Smooth muscle cell (in vitro differentiated cells): ENCODE measurements around the gene FCGBP. TPM values are rescaled to one million over a fixed set of nuclear protein-coding genes. Genes with fewer than 3 reads are reported as not detected.

ENCODE experiments used
- DNase-seq: peaks from one replicate; lab custom pipeline; 2025; ENCODE audit not compliant: unreplicated experiment; lab: John Stamatoyannopoulos, UW
- H2AFZ ChIP-seq: fragments of 200-600 bp; sonication (generic); 2 replicates; pipeline ENCODE4 v1.6.0; 2016; ENCODE audit warnings: antibody characterized with exemption, low read depth, mild to moderate bottlenecking
- H3F3A ChIP-seq: fragments of 200-600 bp; sonication (generic); 2 replicates; pipeline ENCODE4 v1.6.0; 2017; ENCODE audit warnings: antibody characterized with exemption, low read depth
- H3K27ac ChIP-seq: fragments of 200-600 bp; sonication (generic); 2 replicates; pipeline ENCODE4 v1.5.1; 2016; ENCODE audit warnings: low read depth, mild to moderate bottlenecking
- H3K27me3 ChIP-seq: fragments of 200-600 bp; sonication (generic); 2 replicates; pipeline ENCODE4 v1.6.1; 2016; ENCODE audit warnings: low read depth, mild to moderate bottlenecking
- H3K36me3 ChIP-seq: fragments of 200-600 bp; sonication (generic); 2 replicates; pipeline ENCODE4 v1.5.1; 2016; ENCODE audit warnings: low read depth
- H3K4me1 ChIP-seq: fragments of 200-600 bp; sonication (generic); 2 replicates; pipeline ENCODE4 v1.5.1; 2016; ENCODE audit warnings: low read depth
- H3K4me2 ChIP-seq: fragments of 200-600 bp; sonication (generic); 2 replicates; pipeline ENCODE4 v1.6.0; 2016; ENCODE audit warnings: mild to moderate bottlenecking
- H3K4me3 ChIP-seq: fragments of 200-600 bp; sonication (generic); 2 replicates; pipeline ENCODE4 v1.5.1; 2016; ENCODE audit warnings: mild to moderate bottlenecking
- H3K79me2 ChIP-seq: fragments of 200-600 bp; sonication (generic); 2 replicates; pipeline ENCODE4 v1.6.0; 2016; ENCODE audit warnings: low read depth, mild to moderate bottlenecking
- H3K9ac ChIP-seq: fragments of 200-600 bp; sonication (generic); 2 replicates; pipeline ENCODE4 v1.6.0; 2016; ENCODE audit warnings: low read depth
- H3K9me3 ChIP-seq: fragments of 200-600 bp; sonication (generic); replicated peaks from 2 replicates; pipeline ENCODE4 v1.5.1; 2016; ENCODE audit warnings: low read depth
- H4K20me1 ChIP-seq: fragments of 200-600 bp; sonication (generic); 2 replicates; pipeline ENCODE4 v1.6.0; 2016; ENCODE audit warnings: low read depth
- CTCF ChIP-seq: fragments of 200-600 bp; sonication (generic); IDR thresholded peaks from 2 replicates; pipeline ENCODE4 v1.5.1; 2017; ENCODE audit warnings: borderline replicate concordance, mild to moderate bottlenecking, antibody characterized with exemption; ENCODE audit not compliant: insufficient read depth, poor library complexity, severe bottlenecking
- WGBS: methylation state at CpG from one replicate; pipeline ENCODE4 v1.1.7; 2016; ENCODE audit warnings: low lambda C conversion rate; 5-methylcytosine and 5-hydroxymethylcytosine counted together
- polyA plus RNA-seq: library from polyadenylated mRNA; unstranded; fragments of >200 nt; fragmentation: Nextera tagmentation; extraction: Ambion mirVana; gene quantifications from 2 replicates; pipeline ENCODE4 v1.2.1, GENCODE V29; 2016
- total RNA-seq: library from RNA; depleted of rRNA; stranded (reverse); fragments of >200 nt; gene quantifications from 2 replicates; pipeline ENCODE4 v1.2.3, GENCODE V29; 2014

The FCGBP gene
- total and polyA plus RNA-seq, 2 experiments from 2014 or later: 0.15 to 0.18 TPM

- Histone ChIP-seq H4K20me1 (no peaks in the 10 kb centered on the region), H3K79me2 (no peaks in the 10 kb centered on the region), H3K4me1 (no peaks in the 10 kb centered on the region), H3K9me3 (no peaks in the 10 kb centered on the region), H3K4me3 (no peak overlapping the region), H3K36me3 (no peaks in the 10 kb centered on the region), H3F3A (no peaks in the 10 kb centered on the region), H3K27me3 (no peaks in the 10 kb centered on the region), H3K27ac (no peak overlapping the region), H3K9ac (no peak overlapping the region), H3K4me2 (no peak overlapping the region), H2AFZ (no peak overlapping the region)
- no peak for DNase-seq
- 75% methylated on average over 5 of the region's 5 CpGs for WGBS
- no peak for TF ChIP-seq CTCF
Measured at GRCh38 chr19:39916851-39917396, 17.5 kb downstream of the FCGBP start.

GRCh38 chr19:39916236-39916635 lies 18.2 kb downstream of the FCGBP start:
- H3K79me2 ChIP-seq: no peaks in the 10 kb centered on the region
- no peaks in the 10 kb centered on the region for H3K9me3 ChIP-seq
- no peak for DNase-seq
- H2AFZ ChIP-seq: no peak overlapping the region
- no peaks in the 10 kb centered on the region for H3K36me3 ChIP-seq
- WGBS: 83% methylated on average over 5 of the region's 5 CpGs
- no peaks in the 10 kb centered on the region for H4K20me1 ChIP-seq
- H3K27ac ChIP-seq: no peak overlapping the region
- no peaks in the 10 kb centered on the region for H3F3A ChIP-seq
- no peak overlapping the region for H3K9ac ChIP-seq
- H3K4me2 ChIP-seq: no peak overlapping the region
- no peaks in the 10 kb centered on the region for H3K4me1 ChIP-seq
- TF ChIP-seq CTCF: no peak
- no peaks in the 10 kb centered on the region for H3K27me3 ChIP-seq
- H3K4me3 ChIP-seq: no peak overlapping the region

GRCh38 chr19:39915848-39916215 lies 18.6 kb downstream of the FCGBP start:
- Histone ChIP-seq H3K4me1 (no peaks in the 10 kb centered on the region), H3K9ac (no peak overlapping the region), H3F3A (no peaks in the 10 kb centered on the region), H3K4me3 (no peak overlapping the region), H3K27me3 (no peaks in the 10 kb centered on the region), H4K20me1 (no peaks in the 10 kb centered on the region), H3K9me3 (no peaks in the 10 kb centered on the region), H3K4me2 (no peak overlapping the region), H3K79me2 (no peaks in the 10 kb centered on the region), H2AFZ (no peak overlapping the region), H3K27ac (no peak overlapping the region), H3K36me3 (no peaks in the 10 kb centered on the region)
- DNase-seq: no peak
- no peak for TF ChIP-seq CTCF
- 93% methylated on average over 15 of the region's 17 CpGs for WGBS

- WGBS: 92% methylated on average over 71 of the region's 71 CpGs
- no peak overlapping the region for H3K9ac ChIP-seq
- no peak overlapping the region for H2AFZ ChIP-seq
- H3F3A ChIP-seq: no peaks in the 10 kb centered on the region
- TF ChIP-seq CTCF: no peak
- DNase-seq: no peak
- no peaks in the 10 kb centered on the region for H3K9me3 ChIP-seq
- H3K36me3 ChIP-seq: no peaks in the 10 kb centered on the region
- H3K79me2 ChIP-seq: no peaks in the 10 kb centered on the region
- H3K27me3 ChIP-seq: no peaks in the 10 kb centered on the region
- H4K20me1 ChIP-seq: no peaks in the 10 kb centered on the region
- no peak overlapping the region for H3K4me2 ChIP-seq
- no peaks in the 10 kb centered on the region for H3K4me1 ChIP-seq
- no peak overlapping the region for H3K27ac ChIP-seq
- H3K4me3 ChIP-seq: no peak overlapping the region
Measured at GRCh38 chr19:39915101-39915847, 19.2 kb downstream of the FCGBP start.
